SU-DHL-6 (cell line): ENCODE data around the gene ASTN2.

Source experiments
- H2AFZ ChIP-seq: fragments of 200-600 bp; sonication (generic); 2 replicates; pipeline ENCODE4 v1.6.1; 2014; ENCODE audit warnings: low read depth, mild to moderate bottlenecking, moderate library complexity, mixed read lengths, antibody characterized with exemption, low read length; ENCODE audit not compliant: severe bottlenecking
- H3F3A ChIP-seq: fragments of 200-600 bp; shearing (Covaris generic); 2 replicates; pipeline ENCODE4 v1.6.0; 2016; ENCODE audit warnings: antibody characterized with exemption, mild to moderate bottlenecking; ENCODE audit not compliant: insufficient read depth
- H3K27ac ChIP-seq: fragments of 200-600 bp; sonication (generic); 2 replicates; pipeline ENCODE4 v1.5.1; 2016; ENCODE audit warnings: low read depth, mild to moderate bottlenecking, low read length, moderate library complexity, mixed read lengths
- H3K27me3 ChIP-seq: fragments of 200-600 bp; sonication (generic), shearing (Covaris generic); 2 replicates; pipeline ENCODE4 v1.6.0; 2014; ENCODE audit warnings: mild to moderate bottlenecking, low read length
- H3K36me3 ChIP-seq: fragments of 200-600 bp; sonication (generic); 2 replicates; pipeline ENCODE4 v1.6.1; 2014; ENCODE audit warnings: mild to moderate bottlenecking, low read length, mixed read lengths
- H3K4me2 ChIP-seq: fragments of 300-600, 200-600 bp; shearing (Covaris generic), sonication (generic); 2 replicates; pipeline ENCODE4 v1.6.0; 2014; ENCODE audit warnings: low read length, low read depth, mild to moderate bottlenecking; ENCODE audit not compliant: poor library complexity, severe bottlenecking
- H3K4me3 ChIP-seq: fragments of 200-600 bp; sonication (generic); 2 replicates; pipeline ENCODE4 v1.5.1; 2014; ENCODE audit warnings: antibody characterized with exemption, low read length, mild to moderate bottlenecking, mixed read lengths; ENCODE audit not compliant: insufficient read depth, poor library complexity, severe bottlenecking
- H3K79me2 ChIP-seq: fragments of 200-600 bp; sonication (generic); 2 replicates; pipeline ENCODE4 v1.6.1; 2014; ENCODE audit warnings: mild to moderate bottlenecking, low read length, moderate library complexity; ENCODE audit not compliant: insufficient read depth
- H3K9ac ChIP-seq: fragments of 200-600 bp; sonication (generic); 2 replicates; pipeline ENCODE4 v1.7.0; 2014; ENCODE audit warnings: mild to moderate bottlenecking, low read length
- H3K9me2 ChIP-seq: fragments of 200-600 bp; sonication (generic); replicated peaks from 2 replicates; pipeline ENCODE4 v1.6.1; 2014; ENCODE audit warnings: low read length; ENCODE audit not compliant: insufficient read depth
- H3K9me3 ChIP-seq: fragments of 200-600 bp; sonication (generic); 2 replicates; pipeline ENCODE4 v1.6.1; 2014; ENCODE audit warnings: low read length, mixed read lengths; ENCODE audit not compliant: insufficient read depth
- H4K20me1 ChIP-seq: fragments of 200-600 bp; sonication (generic); 2 replicates; pipeline ENCODE4 v1.6.1; 2014; ENCODE audit warnings: low read depth, mild to moderate bottlenecking, antibody characterized with exemption, low read length, moderate library complexity, mixed read lengths
- EZH2phosphoT487 ChIP-seq: fragments of 200-600 bp; sonication (generic), shearing (Covaris generic); conservative IDR thresholded peaks from 2 replicates; pipeline ENCODE4 v1.6.1; 2018; ENCODE audit warnings: mild to moderate bottlenecking, antibody characterized with exemption, low read length, moderate library complexity, mixed read lengths
- TF ChIP-seq, protein P1 (sequence below): fragments of 200-600 bp; sonication (generic); IDR thresholded peaks from one replicate; pipeline ENCODE4 v1.5.1; 2017; ENCODE audit warnings: antibody characterized with exemption, mild to moderate bottlenecking, low read length, moderate library complexity; ENCODE audit not compliant: insufficient read depth, poor library complexity, severe bottlenecking

ASTN2 gene

DNA sequence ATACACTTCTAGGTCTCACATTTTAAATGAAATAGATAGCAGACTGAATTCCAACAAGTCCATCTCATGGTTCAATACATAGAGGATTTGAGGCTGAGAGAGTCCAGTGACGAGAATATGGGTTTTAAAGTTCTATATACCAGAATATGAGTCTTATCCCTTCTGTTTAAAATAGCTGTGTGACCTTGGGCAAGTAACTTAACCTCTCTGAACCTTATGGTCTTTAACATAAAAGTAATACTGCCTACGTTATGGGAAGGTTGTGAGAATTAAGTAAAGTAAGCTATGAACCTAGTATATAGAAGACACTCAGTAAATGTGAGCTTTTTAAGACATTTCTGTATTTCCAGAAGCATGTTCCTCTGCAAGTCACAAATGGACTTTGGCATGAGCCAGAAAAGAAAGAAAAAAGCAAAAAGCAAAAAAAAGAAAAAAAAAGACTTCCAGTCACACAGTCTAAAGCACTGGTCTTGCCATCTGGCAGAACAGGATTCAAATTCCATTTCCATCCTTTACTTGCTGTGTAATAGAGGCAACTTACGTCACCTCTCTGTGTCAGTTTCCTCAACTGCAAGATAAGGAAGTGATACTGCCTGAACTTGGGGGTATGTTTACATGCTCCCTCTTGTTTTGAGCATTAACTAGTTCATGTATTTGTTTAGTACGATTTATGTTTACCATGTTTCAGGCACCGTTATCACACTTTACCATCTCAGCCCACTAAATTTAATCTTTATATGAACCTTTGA, 479.5 kb downstream of the ASTN2 start:
- no peaks in the 10 kb centered on the region for H3K36me3 ChIP-seq
- no peak overlapping the region for H3K27ac ChIP-seq
- no peak for TF ChIP-seq EZH2phosphoT487
- TF ChIP-seq, protein P1, sequence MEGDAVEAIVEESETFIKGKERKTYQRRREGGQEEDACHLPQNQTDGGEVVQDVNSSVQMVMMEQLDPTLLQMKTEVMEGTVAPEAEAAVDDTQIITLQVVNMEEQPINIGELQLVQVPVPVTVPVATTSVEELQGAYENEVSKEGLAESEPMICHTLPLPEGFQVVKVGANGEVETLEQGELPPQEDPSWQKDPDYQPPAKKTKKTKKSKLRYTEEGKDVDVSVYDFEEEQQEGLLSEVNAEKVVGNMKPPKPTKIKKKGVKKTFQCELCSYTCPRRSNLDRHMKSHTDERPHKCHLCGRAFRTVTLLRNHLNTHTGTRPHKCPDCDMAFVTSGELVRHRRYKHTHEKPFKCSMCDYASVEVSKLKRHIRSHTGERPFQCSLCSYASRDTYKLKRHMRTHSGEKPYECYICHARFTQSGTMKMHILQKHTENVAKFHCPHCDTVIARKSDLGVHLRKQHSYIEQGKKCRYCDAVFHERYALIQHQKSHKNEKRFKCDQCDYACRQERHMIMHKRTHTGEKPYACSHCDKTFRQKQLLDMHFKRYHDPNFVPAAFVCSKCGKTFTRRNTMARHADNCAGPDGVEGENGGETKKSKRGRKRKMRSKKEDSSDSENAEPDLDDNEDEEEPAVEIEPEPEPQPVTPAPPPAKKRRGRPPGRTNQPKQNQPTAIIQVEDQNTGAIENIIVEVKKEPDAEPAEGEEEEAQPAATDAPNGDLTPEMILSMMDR: no peak
- no peak overlapping the region for H3K4me2 ChIP-seq
- no peak overlapping the region for H2AFZ ChIP-seq
- H3K9me3 ChIP-seq: no peaks in the 10 kb centered on the region
- no peaks in the 10 kb centered on the region for H3K79me2 ChIP-seq
- H3K9me2 ChIP-seq: no peaks in the 10 kb centered on the region
- no peak overlapping the region for H3K9ac ChIP-seq
- H3K27me3 ChIP-seq: no peaks in the 10 kb centered on the region
- H4K20me1 ChIP-seq: no peaks in the 10 kb centered on the region
- H3F3A ChIP-seq: no peaks in the 10 kb centered on the region
- no peak overlapping the region for H3K4me3 ChIP-seq

- Histone ChIP-seq H2AFZ (no peak overlapping the region), H3K36me3 (no peaks in the 10 kb centered on the region), H3K4me3 (no peak overlapping the region), H3K9me3 (no peaks in the 10 kb centered on the region), H3K79me2 (no peaks in the 10 kb centered on the region), H3K9me2 (no peaks in the 10 kb centered on the region), H3K27me3 (no peaks in the 10 kb centered on the region), H3K27ac (no peak overlapping the region), H3F3A (no peaks in the 10 kb centered on the region), H3K9ac (no peak overlapping the region), H4K20me1 (no peaks in the 10 kb centered on the region), H3K4me2 (no peak overlapping the region)
- TF ChIP-seq, protein P1: no peak
- no peak for TF ChIP-seq EZH2phosphoT487
Measured at GRCh38 chr9:116934131-116934530, 480.7 kb downstream of the ASTN2 start.

DNA sequence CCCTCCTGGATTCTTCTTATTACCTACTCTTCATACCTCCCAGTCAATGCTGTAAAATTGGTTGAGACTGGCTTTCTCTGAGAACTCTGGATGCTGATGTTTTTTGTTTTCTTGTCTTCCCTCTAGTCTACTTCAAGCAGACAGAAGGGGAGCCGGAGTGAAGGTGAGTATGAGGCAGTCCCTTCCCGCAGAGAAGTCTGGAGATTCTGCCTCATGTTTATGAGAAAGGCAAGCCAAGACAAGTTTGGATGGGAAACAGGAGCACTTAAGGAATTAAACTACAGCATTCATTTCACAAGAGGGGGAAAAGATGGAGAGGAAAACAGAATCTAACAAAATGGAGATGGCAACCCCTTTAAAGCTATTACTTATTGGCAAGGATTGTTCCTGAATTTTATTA, 481.6 kb downstream of the ASTN2 start:
- H3K9ac ChIP-seq: no peak overlapping the region
- no peaks in the 10 kb centered on the region for H3K9me3 ChIP-seq
- H3K4me3 ChIP-seq: no peak overlapping the region
- H4K20me1 ChIP-seq: no peaks in the 10 kb centered on the region
- H3F3A ChIP-seq: no peaks in the 10 kb centered on the region
- H3K27ac ChIP-seq: no peak overlapping the region
- TF ChIP-seq, protein P1: no peak
- TF ChIP-seq EZH2phosphoT487: no peak
- no peaks in the 10 kb centered on the region for H3K36me3 ChIP-seq
- no peaks in the 10 kb centered on the region for H3K9me2 ChIP-seq
- H3K27me3 ChIP-seq: no peaks in the 10 kb centered on the region
- no peak overlapping the region for H2AFZ ChIP-seq
- no peaks in the 10 kb centered on the region for H3K79me2 ChIP-seq
- H3K4me2 ChIP-seq: no peak overlapping the region
